OCI-LY1 (cell line): ENCODE results near the gene TCF4.

ENCODE experiments used
- CTCF ChIP-seq: fragments of 200-600 bp; sonication (generic), shearing (Covaris generic); IDR thresholded peaks from 2 replicates; pipeline ENCODE4 v1.5.1; 2017; ENCODE audit warnings: mild to moderate bottlenecking, antibody characterized with exemption, low read length, moderate library complexity, mixed read lengths
- EZH2 ChIP-seq: fragments of 200-600 bp; sonication (generic), shearing (Covaris generic); IDR thresholded peaks from 2 replicates; pipeline ENCODE4 v1.8.0; 2017; ENCODE audit warnings: borderline replicate concordance, mixed run types, mild to moderate bottlenecking, antibody characterized with exemption, low read length, moderate library complexity, mixed read lengths

- no peak for TF ChIP-seq EZH2
- no peak for TF ChIP-seq CTCF
Observed at GRCh38 chr18:55573386-55573785, 14.6 kb downstream of the TCF4 start.
